Measurements from ENCODE around the gene TSN.

The TSN gene

DNA sequence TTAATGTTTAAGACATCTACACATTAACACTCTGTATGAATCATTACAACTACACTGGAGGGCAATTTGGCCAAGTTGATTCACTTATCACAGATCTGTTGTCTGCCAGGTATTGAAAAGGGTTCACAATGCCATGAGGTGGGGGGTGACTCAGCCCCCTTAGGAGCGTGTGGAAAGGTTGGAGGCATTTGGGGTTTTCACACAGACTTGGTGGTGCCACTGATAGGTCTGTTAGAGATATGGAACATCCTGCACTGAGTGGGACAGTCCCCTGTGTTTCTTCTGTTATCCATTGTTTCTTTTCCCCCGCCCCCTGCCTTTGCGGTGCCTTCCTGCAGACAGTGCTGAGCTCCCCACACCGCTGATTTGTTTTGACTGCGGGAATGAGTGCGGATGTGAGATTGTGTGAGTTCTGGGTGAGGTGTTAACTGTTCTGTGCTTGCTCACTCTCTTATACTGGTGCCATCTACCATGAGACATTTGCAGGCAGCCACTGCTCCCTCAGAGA lies 9.3 kb upstream of the TSN start:
- DNase-seq: no peak

DNA sequence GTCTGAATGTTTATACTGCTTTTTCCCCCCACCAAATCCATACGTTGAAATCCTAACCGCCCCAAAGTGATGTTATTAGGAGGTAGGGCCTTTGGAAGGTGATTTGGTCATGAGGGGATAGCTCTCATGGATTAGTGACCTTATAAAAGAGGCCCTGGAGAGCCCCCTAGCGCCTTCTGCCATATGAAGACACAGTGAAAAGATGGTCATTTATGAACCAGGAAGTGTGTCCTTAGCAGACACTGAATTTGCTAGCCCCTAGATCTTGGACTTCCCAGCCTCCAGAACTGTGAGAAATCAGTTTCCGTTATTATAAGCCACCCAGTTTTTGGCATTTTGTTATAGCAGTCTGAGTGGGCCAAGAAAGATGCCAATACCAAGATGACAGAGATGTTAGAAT lies 7.2 kb upstream of the TSN start:
- DNase-seq: no peak

DNA sequence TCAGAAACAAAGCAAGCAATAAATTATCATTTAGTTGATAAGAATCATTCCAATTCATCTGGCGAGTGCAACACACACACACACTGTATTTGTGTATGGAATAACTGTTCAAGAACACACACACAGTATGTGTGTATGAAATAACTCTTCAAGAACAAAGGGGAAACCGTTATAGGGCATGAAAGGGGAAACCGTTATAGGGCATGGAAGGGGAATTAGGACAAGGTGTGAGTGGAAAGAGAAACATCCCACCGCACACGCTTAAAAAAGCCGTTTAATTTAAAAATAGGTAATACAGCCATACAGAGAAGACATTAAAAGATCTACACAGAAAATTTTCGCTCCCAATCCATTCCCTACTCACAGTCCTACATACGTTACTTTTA lies 607 bp upstream of the TSN start:
- no peak for DNase-seq

- no peak for DNase-seq
Observed at GRCh38 chr2:121764681-121765228, 9.3 kb downstream of the TSN start.

GRCh38 chr2:121766624-121767023 lies 11.2 kb downstream of the TSN start:
- no peak for DNase-seq

GRCh38 chr2:121768143-121768755 lies 12.8 kb downstream of the TSN start:
- no peak for DNase-seq

DNA sequence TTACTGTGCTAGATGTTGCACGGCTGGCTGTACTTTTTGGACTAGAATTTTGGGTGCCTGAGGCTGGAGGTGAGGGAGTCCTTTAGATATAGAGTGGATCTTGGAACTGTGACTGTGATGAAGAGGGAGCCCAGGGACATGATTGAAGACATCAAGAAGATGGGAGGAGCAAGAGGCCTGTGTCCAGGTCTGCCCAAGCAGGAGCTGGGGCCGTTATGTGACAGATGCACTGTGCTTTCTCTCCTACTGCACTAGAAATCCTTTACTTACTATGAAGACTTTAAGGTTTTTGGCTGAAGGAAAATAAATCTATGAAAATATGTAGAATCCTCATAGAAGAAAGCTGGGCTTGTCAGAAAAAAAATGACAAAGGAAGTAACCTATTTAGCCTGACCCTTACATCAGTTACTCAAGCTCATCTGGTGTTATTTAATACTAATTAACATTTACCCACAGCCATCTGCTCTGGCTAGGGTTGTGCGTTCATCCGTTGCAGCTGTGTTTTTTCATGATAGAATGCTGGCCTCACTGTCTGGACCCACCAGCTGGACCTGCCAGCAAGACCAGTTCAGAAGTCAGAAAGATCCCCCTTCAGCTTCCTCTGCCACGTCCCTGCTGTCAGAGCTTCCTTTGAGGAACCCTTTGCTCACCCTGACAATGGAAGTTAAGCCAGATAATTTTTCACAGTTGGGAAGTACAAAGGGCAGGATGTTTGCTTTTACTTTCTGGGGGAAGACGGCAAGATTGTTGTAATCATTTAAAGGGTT lies 16.7 kb downstream of the TSN start:
- no peak for DNase-seq

GRCh38 chr2:121774235-121774634 lies 18.8 kb downstream of the TSN start:
- no peak for DNase-seq

- no peak for DNase-seq
Observed at GRCh38 chr2:121776361-121776760, 20.9 kb downstream of the TSN start.

DNA sequence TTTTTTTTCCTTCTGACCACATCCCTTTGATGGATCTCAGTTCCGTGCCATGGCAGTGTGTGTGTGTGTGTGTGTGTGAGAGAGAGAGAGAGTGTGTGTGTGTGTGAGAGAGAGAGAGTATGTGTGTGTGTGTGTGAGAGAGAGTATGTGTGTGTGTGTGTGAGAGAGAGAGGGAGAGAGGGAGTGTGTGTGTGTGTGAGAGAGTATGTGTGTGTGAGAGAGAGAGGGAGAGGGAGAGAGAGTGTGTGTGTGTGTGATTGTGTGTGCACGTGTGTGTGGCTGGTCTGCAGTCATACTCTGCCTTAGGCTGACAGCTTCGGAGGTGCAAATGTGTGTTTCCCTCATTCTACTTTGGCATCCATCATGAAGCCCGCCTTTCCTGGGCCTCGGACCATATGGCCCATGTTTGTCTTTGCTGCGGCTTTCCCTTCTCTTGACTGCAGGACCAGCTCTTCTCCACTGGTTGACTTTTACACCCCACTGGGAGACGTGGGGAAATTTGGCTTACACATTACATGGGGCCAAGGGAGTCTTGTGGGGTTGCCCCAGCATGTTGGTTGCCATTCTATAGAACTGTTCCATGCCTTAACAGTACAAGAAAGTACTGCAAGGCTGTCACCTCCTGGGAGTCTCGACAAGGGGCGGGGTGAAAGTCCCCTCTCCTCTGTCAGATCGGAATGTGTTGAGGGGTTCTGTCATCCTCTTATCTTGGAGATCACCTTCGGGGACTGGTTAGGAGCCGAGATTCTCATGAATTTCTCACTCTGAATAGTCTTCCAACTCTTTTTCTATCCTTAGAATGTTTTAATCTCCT lies 21.6 kb downstream of the TSN start:
- DNase-seq: no peak

GRCh38 chr2:121777699-121778058 lies 22.2 kb downstream of the TSN start:
- DNase-seq: no peak

DNA sequence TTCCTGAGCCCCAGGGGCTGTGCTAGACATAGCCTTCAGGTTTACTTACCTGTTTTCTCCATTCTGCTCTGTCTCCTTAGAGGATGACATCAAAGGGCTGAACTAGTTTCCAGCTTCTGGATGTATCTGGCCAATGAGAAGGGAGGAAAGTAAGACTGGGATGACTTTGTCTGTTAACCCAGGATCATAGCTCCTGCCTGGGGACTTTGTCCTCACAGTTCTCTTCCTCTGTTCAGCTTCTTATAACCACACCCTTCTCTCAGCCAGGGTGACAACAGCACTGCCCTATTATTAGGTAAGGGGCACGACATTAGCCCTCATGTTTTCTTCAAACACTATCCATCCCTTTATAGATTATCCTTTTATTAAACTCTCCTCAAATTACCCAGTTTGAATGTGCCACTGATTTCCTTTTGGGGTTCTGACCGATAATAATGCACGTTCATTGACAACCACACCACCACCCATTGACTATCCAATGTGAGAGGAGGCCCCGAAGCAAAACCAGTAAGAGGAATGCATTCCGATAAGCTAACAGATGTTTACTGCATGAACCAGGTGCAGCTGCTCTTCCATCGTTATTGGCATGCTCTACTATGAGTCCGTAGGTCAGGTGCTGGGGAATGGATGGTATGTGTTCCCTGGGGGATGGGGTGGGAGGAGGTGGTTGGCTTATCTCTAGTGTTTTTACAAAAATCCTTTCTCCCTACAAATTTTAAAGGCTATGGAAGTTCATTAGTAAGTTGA lies 23.5 kb downstream of the TSN start:
- DNase-seq: no peak

GRCh38 chr2:121783180-121783579 lies 27.7 kb downstream of the TSN start:
- no peak for DNase-seq

- DNase-seq: no peak
Observed at GRCh38 chr2:121788685-121789084, 33.2 kb downstream of the TSN start.

- DNase-seq: no peak
Observed at GRCh38 chr2:121790276-121790956, 35.0 kb downstream of the TSN start.

DNA sequence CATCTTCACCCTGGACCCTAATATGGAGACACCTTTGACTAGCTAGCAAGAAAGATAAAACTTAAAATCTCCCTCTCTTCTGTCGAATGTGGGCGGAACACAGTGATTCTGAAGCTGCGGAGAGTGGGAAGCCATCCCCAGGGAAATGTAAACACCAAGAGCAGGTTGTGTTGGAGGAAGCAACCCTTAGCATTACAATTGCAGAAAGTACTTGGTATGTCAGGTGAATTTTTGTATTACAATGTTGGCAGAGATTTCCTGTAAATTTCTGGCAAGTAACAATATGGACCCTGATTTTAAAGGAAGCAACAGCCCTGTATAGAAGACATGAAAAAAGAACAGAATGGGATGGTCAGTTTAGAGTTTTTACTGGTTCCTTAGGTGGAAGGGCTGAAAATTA lies 35.8 kb downstream of the TSN start:
- no peak for DNase-seq

- no peak for DNase-seq
Observed at GRCh38 chr2:121791801-121792221, 36.4 kb downstream of the TSN start.

DNA sequence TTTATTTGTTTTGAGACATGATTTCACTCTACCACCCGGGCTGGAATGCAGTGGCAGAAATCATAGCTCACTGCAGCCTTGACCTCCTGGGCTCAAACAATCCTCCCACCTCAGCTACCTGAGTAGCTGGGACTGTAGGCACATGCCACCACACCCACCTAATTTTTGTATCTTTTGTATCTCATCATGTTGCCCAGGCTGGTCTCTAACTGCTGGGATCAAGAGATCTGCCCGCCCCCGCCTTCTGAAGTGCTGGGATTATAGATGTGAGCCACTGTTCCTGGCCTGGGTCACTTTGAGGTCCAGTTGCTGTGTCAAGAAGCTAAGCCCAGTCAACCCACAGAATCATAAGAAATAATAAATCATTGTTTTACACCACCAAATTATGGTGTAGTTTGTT lies 38.4 kb downstream of the TSN start:
- no peak for DNase-seq

- no peak for DNase-seq
Observed at GRCh38 chr2:121794233-121794632, 38.8 kb downstream of the TSN start.

DNA sequence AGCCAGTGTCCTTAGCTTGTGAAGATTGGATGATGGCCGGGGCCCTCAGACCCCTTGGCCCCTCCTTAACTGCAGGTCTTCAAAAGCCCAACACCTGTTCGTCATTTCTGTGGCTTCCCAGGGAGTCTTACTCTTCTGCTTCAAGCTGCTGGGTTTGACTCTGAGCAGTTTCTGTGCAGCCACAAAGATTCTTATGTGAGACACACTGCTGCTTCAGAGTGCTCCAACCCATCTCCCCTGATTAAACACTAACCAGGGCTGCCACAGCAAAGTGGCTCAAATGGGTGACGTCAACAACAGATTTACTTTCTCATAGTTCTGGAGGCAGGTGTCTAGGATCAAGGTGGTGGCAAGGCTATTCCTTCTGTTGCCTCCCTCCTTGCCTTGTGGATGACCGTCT lies 40.8 kb downstream of the TSN start:
- DNase-seq: no peak

- no peak for DNase-seq
Observed at GRCh38 chr2:121798617-121799016, 43.2 kb downstream of the TSN start.

- no peak for DNase-seq
Observed at GRCh38 chr2:121801916-121802315, 46.5 kb downstream of the TSN start.

Measured in CD4-positive, alpha-beta T cell treated with Interleukin-15 for 1 hour (primary cell).